ENCODE results near the gene LRRC28. TPM values are rescaled to one million over a fixed set of nuclear protein-coding genes. Genes with fewer than 3 reads are reported as not detected.

The LRRC28 gene
- total and polyA plus RNA-seq, 4 donors = 7.7 to 66.1 (median 13.0) TPM

DNA sequence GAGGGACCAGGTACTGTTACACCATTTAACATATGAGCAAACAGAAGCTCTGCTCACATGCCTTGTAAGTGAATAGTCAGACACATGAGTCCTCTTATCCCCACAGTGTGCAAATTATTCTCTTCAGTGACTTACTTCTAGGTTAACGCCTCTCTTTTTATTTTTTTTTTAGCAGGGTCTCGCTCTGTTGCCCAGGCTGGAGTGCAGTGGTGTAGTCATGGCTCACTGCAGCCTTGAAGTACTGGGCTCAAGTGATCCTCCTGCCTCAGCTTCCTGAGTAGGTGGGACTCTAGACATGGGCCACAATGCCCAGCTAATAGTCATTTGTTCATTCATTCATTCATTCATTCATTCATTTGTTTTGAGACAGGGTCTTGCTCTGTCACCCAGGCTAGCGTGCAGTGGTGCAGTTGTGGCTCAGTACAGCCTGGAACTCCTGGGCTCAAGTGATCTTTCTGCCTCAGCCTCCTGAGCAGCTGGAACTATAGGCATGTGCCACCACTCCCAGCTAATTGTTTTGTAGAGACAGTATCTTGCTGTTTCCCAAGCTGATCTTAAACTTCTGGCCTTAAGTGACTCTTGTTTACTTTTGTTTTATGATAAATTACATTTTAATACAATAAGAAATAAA lies 94.7 kb downstream of the LRRC28 start:
- ATAC-seq (ENCODE audit: insufficient read depth, low FRiP score) = no peak
- WGBS, 2 donors = 95 to 97% methylated on average over 3 of the region's 3 CpGs
- no peaks in the 10 kb centered on the region for H3K27me3 ChIP-seq (ENCODE audit: control insufficient read depth in 3 of 3, insufficient read depth in 3 of 3, low read length in 2 of 3)
- H3K36me3 ChIP-seq (ENCODE audit: control insufficient read depth in 4 of 4, insufficient read depth in 4 of 4, low read length in 4 of 4) = peaks cover 0 to 2% (median 0%) of the 10 kb centered on the region in 4 donors
- H3K9ac ChIP-seq (ENCODE audit: insufficient read depth in 1 of 2, low read length in 2 of 2) = no peak overlapping the region
- DNase-seq = no peak
- H3K9me3 ChIP-seq (ENCODE audit: control insufficient read depth in 4 of 4, insufficient read depth in 3 of 4, low read length in 3 of 4) = no peaks in the 10 kb centered on the region
- TF ChIP-seq, protein P1, sequence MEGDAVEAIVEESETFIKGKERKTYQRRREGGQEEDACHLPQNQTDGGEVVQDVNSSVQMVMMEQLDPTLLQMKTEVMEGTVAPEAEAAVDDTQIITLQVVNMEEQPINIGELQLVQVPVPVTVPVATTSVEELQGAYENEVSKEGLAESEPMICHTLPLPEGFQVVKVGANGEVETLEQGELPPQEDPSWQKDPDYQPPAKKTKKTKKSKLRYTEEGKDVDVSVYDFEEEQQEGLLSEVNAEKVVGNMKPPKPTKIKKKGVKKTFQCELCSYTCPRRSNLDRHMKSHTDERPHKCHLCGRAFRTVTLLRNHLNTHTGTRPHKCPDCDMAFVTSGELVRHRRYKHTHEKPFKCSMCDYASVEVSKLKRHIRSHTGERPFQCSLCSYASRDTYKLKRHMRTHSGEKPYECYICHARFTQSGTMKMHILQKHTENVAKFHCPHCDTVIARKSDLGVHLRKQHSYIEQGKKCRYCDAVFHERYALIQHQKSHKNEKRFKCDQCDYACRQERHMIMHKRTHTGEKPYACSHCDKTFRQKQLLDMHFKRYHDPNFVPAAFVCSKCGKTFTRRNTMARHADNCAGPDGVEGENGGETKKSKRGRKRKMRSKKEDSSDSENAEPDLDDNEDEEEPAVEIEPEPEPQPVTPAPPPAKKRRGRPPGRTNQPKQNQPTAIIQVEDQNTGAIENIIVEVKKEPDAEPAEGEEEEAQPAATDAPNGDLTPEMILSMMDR (IDR thresholded peaks at IDR 0.05; ENCODE audit: control extremely low read depth, extremely low read depth) = no peak
- no peak overlapping the region for H3K27ac ChIP-seq (ENCODE audit: low read depth in 1 of 2, low read length in 1 of 2)
- no peak overlapping the region for H3K4me3 ChIP-seq
- H3K4me1 ChIP-seq (ENCODE audit: control insufficient read depth in 5 of 5, insufficient read depth in 5 of 5, low read length in 5 of 5) = peaks cover 0 to 2% (median 0%) of the 10 kb centered on the region in 5 donors

DNA sequence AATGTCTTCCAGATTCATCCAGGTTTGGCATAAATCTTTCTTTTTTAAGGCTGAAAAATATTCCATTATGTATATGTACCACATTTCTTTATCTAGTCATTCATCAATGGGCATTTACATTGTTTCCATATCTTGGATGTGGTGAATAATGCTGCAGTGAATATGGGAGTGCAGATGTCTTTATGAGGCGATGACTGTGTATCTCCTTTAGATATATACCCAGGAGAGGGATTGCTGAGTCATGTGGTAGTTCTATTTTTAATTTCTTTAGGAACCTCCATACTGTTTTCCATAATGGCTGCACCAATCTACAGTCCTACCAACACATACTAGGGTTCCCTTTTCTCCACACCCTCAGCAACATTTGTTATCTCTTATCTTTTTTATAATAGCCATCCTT lies 96.3 kb downstream of the LRRC28 start:
- 96 to 100% methylated on average over 1 of the region's 1 CpG for WGBS, 2 donors
- Histone ChIP-seq H3K9me3 (ENCODE audit: control insufficient read depth in 4 of 4, insufficient read depth in 3 of 4, low read length in 3 of 4) (no peaks in the 10 kb centered on the region), H3K4me3 (no peak overlapping the region), H3K27me3 (ENCODE audit: control insufficient read depth in 3 of 3, insufficient read depth in 3 of 3, low read length in 2 of 3) (no peaks in the 10 kb centered on the region), H3K27ac (ENCODE audit: low read depth in 1 of 2, low read length in 1 of 2) (no peak overlapping the region), H3K4me1 (ENCODE audit: control insufficient read depth in 5 of 5, insufficient read depth in 5 of 5, low read length in 5 of 5) (peaks cover 0 to 2% (median 0%) of the 10 kb centered on the region in 5 donors), H3K36me3 (ENCODE audit: control insufficient read depth in 4 of 4, insufficient read depth in 4 of 4, low read length in 4 of 4) (no peaks in the 10 kb centered on the region), H3K9ac (ENCODE audit: insufficient read depth in 1 of 2, low read length in 2 of 2) (no peak overlapping the region)
- TF ChIP-seq, protein P1 (IDR thresholded peaks at IDR 0.05; ENCODE audit: control extremely low read depth, extremely low read depth) = no peak
- no peak for ATAC-seq (ENCODE audit: insufficient read depth, low FRiP score)
- DNase-seq = no peak

DNA sequence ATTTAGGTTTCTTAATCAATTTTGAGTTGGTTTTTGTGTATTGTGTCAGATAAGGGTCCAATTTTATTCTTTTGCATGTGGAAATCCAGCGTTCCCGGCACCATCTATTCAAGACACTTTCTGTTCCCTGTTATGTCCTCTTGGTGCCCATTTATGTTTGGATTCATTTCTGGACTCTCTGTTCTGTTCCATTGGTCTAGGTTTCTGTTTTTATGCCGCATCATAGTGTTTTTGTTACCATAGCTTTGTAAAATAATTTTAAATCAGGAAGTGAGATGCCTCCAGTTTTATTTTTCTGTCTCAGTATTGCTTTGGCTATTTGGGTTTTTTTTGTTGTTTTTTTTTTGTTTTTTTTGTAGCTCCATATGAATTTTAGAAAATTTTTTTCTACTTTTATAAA lies 97.1 kb downstream of the LRRC28 start:
- Histone ChIP-seq H3K4me1 (ENCODE audit: control insufficient read depth in 5 of 5, insufficient read depth in 5 of 5, low read length in 5 of 5) (peaks cover 0 to 2% (median 0%) of the 10 kb centered on the region in 5 donors), H3K36me3 (ENCODE audit: control insufficient read depth in 4 of 4, insufficient read depth in 4 of 4, low read length in 4 of 4) (peaks cover 0 to 6% (median 0%) of the 10 kb centered on the region in 4 donors), H3K4me3 (no peak overlapping the region), H3K9me3 (ENCODE audit: control insufficient read depth in 4 of 4, insufficient read depth in 3 of 4, low read length in 3 of 4) (no peaks in the 10 kb centered on the region), H3K27me3 (ENCODE audit: control insufficient read depth in 3 of 3, insufficient read depth in 3 of 3, low read length in 2 of 3) (no peaks in the 10 kb centered on the region), H3K9ac (ENCODE audit: insufficient read depth in 1 of 2, low read length in 2 of 2) (no peak overlapping the region), H3K27ac (ENCODE audit: low read depth in 1 of 2, low read length in 1 of 2) (no peak overlapping the region)
- WGBS, 2 donors = 96 to 97% methylated on average over 3 of the region's 3 CpGs
- ATAC-seq (ENCODE audit: insufficient read depth, low FRiP score) (no peak), DNase-seq (no peak)
- TF ChIP-seq, protein P1 (IDR thresholded peaks at IDR 0.05; ENCODE audit: control extremely low read depth, extremely low read depth) = no peak

DNA sequence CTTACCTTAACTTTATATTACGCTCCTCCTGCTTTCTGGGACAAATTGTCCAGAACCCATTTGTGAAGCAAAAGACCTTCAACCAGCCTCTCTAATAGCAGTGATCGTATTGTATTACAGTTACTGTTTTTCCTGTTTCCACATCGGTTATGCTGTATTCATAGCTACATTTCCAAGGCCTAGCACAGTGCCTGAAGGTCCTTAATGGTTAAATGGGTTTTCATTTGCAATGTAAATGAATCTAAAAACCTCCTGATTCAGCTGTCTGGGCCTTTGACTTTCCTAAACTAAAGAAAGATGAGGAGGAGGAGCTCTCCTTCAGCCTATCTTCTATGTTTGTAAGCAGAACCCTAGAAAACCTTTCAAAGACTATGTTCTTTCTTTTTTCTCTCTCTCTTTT lies 99.1 kb downstream of the LRRC28 start:
- Histone ChIP-seq H3K36me3 (ENCODE audit: control insufficient read depth in 4 of 4, insufficient read depth in 4 of 4, low read length in 4 of 4) (peaks cover 0 to 8% (median 0%) of the 10 kb centered on the region in 4 donors), H3K4me3 (no peak overlapping the region), H3K4me1 (ENCODE audit: control insufficient read depth in 5 of 5, insufficient read depth in 5 of 5, low read length in 5 of 5) (peaks cover 0 to 2% (median 0%) of the 10 kb centered on the region in 5 donors), H3K9ac (ENCODE audit: insufficient read depth in 1 of 2, low read length in 2 of 2) (no peak overlapping the region), H3K27ac (ENCODE audit: low read depth in 1 of 2, low read length in 1 of 2) (no peak overlapping the region), H3K9me3 (ENCODE audit: control insufficient read depth in 4 of 4, insufficient read depth in 3 of 4, low read length in 3 of 4) (no peaks in the 10 kb centered on the region), H3K27me3 (ENCODE audit: control insufficient read depth in 3 of 3, insufficient read depth in 3 of 3, low read length in 2 of 3) (no peaks in the 10 kb centered on the region)
- no peak for ATAC-seq (ENCODE audit: insufficient read depth, low FRiP score)
- TF ChIP-seq, protein P1 (IDR thresholded peaks at IDR 0.05; ENCODE audit: control extremely low read depth, extremely low read depth) = no peak
- 56 to 81% methylated on average over 3 of the region's 3 CpGs for WGBS, 2 donors
- no peak for DNase-seq
